ENCODE results near the gene ZSCAN23. TPM values are rescaled to one million over a fixed set of nuclear protein-coding genes. Genes with fewer than 3 reads are reported as not detected.
"Not testable (repeated sequence)": the region's sequence is repeated elsewhere in the genome, so short reads cannot be mapped to it uniquely, and the experiment has no call there.

The ZSCAN23 gene
- total RNA-seq, 1 donor from 2014 or later: 11.2 TPM

DNA sequence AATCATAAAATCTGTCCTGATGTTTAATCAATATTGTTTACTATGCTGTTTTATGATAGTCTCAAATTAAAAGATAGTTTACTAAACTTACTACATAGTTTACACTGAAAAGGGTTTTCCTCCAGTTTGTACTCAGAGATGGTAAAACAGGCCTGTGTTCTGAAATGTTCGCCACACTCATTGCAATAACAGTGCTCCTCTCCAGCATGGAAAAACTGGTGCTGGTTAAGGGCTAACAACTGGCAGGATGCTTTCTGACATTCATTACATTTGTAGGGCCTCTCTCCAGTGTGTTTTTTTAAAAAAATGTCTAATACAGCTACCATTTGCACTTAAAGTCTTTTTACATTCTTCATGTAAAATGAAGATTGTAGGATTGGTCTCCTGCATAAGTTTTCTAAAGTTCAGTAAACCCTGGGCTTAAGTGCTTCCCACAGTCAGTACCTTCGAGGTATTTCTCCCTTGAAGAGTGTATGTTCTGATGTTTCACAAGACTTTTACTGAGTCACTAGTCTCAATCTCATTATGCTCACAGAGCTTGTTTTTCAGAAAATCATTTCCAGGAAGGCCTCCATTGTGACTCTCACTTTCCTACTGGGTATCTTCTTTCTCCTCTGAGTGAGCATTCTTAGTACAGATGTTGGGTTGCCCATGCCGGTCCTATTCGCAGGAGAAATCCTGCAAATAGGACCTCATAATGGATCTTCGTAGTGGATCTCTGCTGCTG is 35.1 kb downstream of the ZSCAN23 start:
- Mint-ChIP-seq H3K27me3 (peaks cover 25% of the 10 kb centered on the region), H3K27ac (no peak overlapping the region), H3K4me3 (no peak overlapping the region), H3K9me3 (no peaks in the 10 kb centered on the region), H3K4me1 (ENCODE audit: unreplicated experiment) (no peaks in the 10 kb centered on the region), H3K36me3 (no peaks in the 10 kb centered on the region)
- no peak for TF ChIP-seq CTCF (conservative IDR thresholded peaks at IDR 0.05)
- no peak for DNase-seq (ENCODE audit: extremely low spot score, unreplicated experiment)

DNA sequence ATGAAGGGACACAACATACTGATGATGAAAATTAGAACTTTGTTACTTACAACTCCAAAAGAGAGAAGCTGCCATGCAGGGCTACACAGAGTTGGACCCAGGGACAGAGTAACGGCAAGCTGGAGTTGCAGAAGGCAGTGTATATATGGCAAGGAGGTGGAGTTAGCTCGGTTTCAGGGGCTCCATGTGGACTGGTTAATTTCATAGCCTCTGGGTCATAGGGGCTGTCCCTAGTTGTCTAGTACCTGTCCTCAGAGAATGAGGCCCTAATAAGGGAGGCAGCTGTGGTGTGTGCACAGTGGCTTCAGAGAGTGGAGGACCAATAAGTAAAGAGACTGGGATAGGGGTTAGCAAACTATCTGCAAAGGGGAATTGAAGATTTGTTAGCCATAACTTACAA is 35.9 kb downstream of the ZSCAN23 start:
- H3K4me3 Mint-ChIP-seq: no peak overlapping the region
- no peaks in the 10 kb centered on the region for H3K9me3 Mint-ChIP-seq
- H3K36me3 Mint-ChIP-seq: no peaks in the 10 kb centered on the region
- H3K4me1 Mint-ChIP-seq (ENCODE audit: unreplicated experiment): no peaks in the 10 kb centered on the region
- H3K27ac Mint-ChIP-seq: no peak overlapping the region
- no peak for DNase-seq (ENCODE audit: extremely low spot score, unreplicated experiment)
- peaks cover 33% of the 10 kb centered on the region for H3K27me3 Mint-ChIP-seq
- TF ChIP-seq CTCF (conservative IDR thresholded peaks at IDR 0.05): no peak

DNA sequence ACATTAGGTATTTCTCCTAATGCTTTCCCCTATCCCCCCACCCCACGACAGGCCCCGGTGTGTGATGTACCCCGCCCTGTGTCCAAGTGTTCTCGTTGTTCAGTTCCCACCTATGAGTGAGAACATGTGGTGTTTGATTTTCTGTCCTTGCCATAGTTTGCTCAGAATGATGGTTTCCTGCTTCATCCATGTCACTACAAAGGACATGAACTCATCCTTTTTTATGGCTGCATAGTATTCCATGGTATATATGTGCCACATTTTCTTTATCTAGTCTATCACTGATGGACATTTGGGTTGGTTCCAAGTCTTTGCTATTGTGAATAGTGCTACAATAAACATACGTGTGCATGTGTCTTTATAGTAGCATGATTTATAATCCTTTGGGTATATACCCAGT is 39.4 kb downstream of the ZSCAN23 start:
- DNase-seq (ENCODE audit: extremely low spot score, unreplicated experiment); H3K9me3 Mint-ChIP-seq; H3K27ac Mint-ChIP-seq; H3K4me1 Mint-ChIP-seq (ENCODE audit: unreplicated experiment); H3K4me3 Mint-ChIP-seq; H3K36me3 Mint-ChIP-seq: not testable (repeated sequence)
- peaks cover 35% of the 10 kb centered on the region for H3K27me3 Mint-ChIP-seq

- Mint-ChIP-seq H3K36me3 (peaks cover 11% of the 10 kb centered on the region), H3K27me3 (peaks cover 30% of the 10 kb centered on the region), H3K27ac (no peak overlapping the region), H3K4me3 (no peak overlapping the region), H3K9me3 (no peaks in the 10 kb centered on the region), H3K4me1 (ENCODE audit: unreplicated experiment) (peaks cover 12% of the 10 kb centered on the region)
- no peak for DNase-seq (ENCODE audit: extremely low spot score, unreplicated experiment)
- no peak for TF ChIP-seq CTCF (conservative IDR thresholded peaks at IDR 0.05)
These were observed 41.1 kb downstream of the ZSCAN23 start for GRCh38 chr6:28402197-28402596.

DNA sequence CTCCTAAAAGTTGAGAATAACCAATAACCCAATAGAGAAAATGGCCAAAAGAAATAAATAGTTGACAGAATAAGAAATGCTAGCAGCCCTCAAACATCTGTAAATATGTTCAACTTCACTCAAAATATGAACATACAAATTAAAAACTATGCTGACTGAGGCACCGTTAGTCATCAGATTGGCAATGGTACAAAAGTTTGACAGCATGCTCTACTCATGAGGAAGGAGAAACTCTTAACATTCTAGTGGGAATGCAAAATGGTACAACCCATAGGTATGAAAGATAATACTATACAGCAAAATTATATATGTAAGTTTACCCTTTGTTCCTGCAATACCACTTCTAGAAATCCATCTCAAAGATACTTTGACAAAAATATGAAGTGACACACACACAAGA is 42.1 kb downstream of the ZSCAN23 start:
- peaks cover 18% of the 10 kb centered on the region for H3K4me1 Mint-ChIP-seq (ENCODE audit: unreplicated experiment)
- H3K36me3 Mint-ChIP-seq: peaks cover 18% of the 10 kb centered on the region
- peak overlapping the region; percentile 51 for H3K4me3 Mint-ChIP-seq
- no peak for DNase-seq (ENCODE audit: extremely low spot score, unreplicated experiment)
- no peak for TF ChIP-seq CTCF (conservative IDR thresholded peaks at IDR 0.05)
- no peaks in the 10 kb centered on the region for H3K9me3 Mint-ChIP-seq
- H3K27ac Mint-ChIP-seq: no peak overlapping the region
- peaks cover 26% of the 10 kb centered on the region for H3K27me3 Mint-ChIP-seq

DNA sequence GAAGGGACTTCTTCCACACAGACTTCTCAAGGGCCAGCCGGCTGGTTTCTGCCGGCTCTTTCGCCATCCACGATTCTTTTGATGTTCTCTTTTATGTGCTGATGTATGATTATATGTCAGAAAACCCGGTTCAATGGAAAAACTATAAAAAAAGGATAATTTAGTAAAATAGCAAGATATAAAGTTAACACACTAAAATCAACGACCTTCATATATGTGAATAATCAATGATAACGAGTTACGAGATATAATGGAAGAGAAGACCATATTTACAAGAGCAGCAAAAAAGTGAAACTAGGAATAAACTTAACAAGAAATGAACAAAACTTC is 43.2 kb downstream of the ZSCAN23 start:
- no peak for TF ChIP-seq CTCF (conservative IDR thresholded peaks at IDR 0.05)
- Mint-ChIP-seq H3K4me3 (peak overlapping the region; percentile 95), H3K36me3 (peaks cover 26% of the 10 kb centered on the region), H3K4me1 (ENCODE audit: unreplicated experiment) (peaks cover 27% of the 10 kb centered on the region), H3K27ac (peak overlapping the region; percentile 90), H3K9me3 (no peaks in the 10 kb centered on the region), H3K27me3 (peaks cover 20% of the 10 kb centered on the region)
- no peak for DNase-seq (ENCODE audit: extremely low spot score, unreplicated experiment)
